Upper lobe of left lung (tissue), 6 donors: ENCODE results near the gene SBF2. TPM values are rescaled to one million over a fixed set of nuclear protein-coding genes. Genes with fewer than 3 reads are reported as not detected.
"Not testable (repeated sequence)": the region's sequence is repeated elsewhere in the genome, so short reads cannot be mapped to it uniquely, and the experiment has no call there.

ENCODE experiments used
- ATAC-seq, 2 donors: fragments of 200-7000 bp; cut with Tn5 transposase; one replicate each; pipeline ENCODE4 v1.9.1; 2022; ENCODE audit warnings: mild to moderate bottlenecking in 2 of 2, moderate library complexity in 2 of 2; ENCODE audit not compliant: low FRiP score in 2 of 2
- DNase-seq, 2 donors: peaks; one replicate each; pipeline ENCODE4 v3.0.0-alpha.2; 2019 to 2020
- H3K27ac ChIP-seq, 4 donors: fragments of 200-600 bp; sonication (generic); one replicate each; pipeline ENCODE4 v1.5.1; 2016 to 2019
- H3K27me3 ChIP-seq, 4 donors: fragments of 200-600 bp; sonication (generic); one replicate each; pipeline ENCODE4 v1.5.1; 2017 to 2019
- H3K36me3 ChIP-seq, 4 donors: fragments of 200-600 bp; sonication (generic); one replicate each; pipeline ENCODE4 v1.5.1; 2016 to 2019
- H3K4me1 ChIP-seq, 4 donors: fragments of 200-600 bp; sonication (generic); one replicate each; pipeline ENCODE4 v1.5.1; 2018 to 2019
- H3K4me3 ChIP-seq, 4 donors: fragments of 200-600 bp; sonication (generic); one replicate each; pipeline ENCODE4 v1.5.1; 2017 to 2019; ENCODE audit warnings: mild to moderate bottlenecking in 2 of 4, moderate library complexity in 1 of 4
- H3K9me3 ChIP-seq, 4 donors: fragments of 200-600 bp; sonication (generic); one replicate each; pipeline ENCODE4 v1.5.1; 2018 to 2019
- EP300 ChIP-seq, 4 donors: sonication (generic); formaldehyde crosslinking; IDR thresholded peaks; one replicate each; pipeline ENCODE4 v1.5.1; 2017; ENCODE audit warnings: antibody characterized with exemption in 4 of 4, control low read depth in 2 of 4
- POLR2A ChIP-seq, 4 donors: fragments of 450-650 bp; IDR thresholded peaks; one replicate each; pipeline ENCODE4 v1.5.1; 2016 to 2017; ENCODE audit warnings: antibody characterized with exemption in 4 of 4, mild to moderate bottlenecking in 2 of 4
- POLR2AphosphoS5 ChIP-seq, 2 donors: sonication (generic); formaldehyde crosslinking; IDR thresholded peaks; one replicate each; pipeline ENCODE4 v1.5.1; 2017; ENCODE audit warnings: antibody characterized with exemption in 2 of 2
- WGBS, 2 donors: methylation state at CpG; one replicate each; pipeline ENCODE4 v1.1.5; 2017 to 2018; 5-methylcytosine and 5-hydroxymethylcytosine counted together
- total RNA-seq, 6 donors: library from RNA; depleted of rRNA in 4 of 6; stranded (reverse); fragments of >200 nt in 4 of 6; gene quantifications; one replicate each; pipeline versions ENCODE4 v1.1.0 to v1.2.1, GENCODE V29; 2016 to 2021
- TF ChIP-seq, protein P1 (sequence below), 6 experiments: fragments of 450-650 bp in 4 of 6; fragments of 200-600 bp in 2 of 6; sonication (generic) in 2 of 6; IDR thresholded peaks; one replicate each; pipeline ENCODE4 v1.5.1; 2016 to 2019; ENCODE audit warnings: antibody characterized with exemption in 6 of 6
- donor health status: DM: no; HTN: no; CAD: no; lungs with moderate emphysema.
- donor health status: DM: no; HTN: yes; CAD: no; lungs with severe emphysema.

SBF2 gene
- total RNA-seq, 6 donors from 2014 or later, result 22.2 to 54.5 (median 41.2) TPM

DNA sequence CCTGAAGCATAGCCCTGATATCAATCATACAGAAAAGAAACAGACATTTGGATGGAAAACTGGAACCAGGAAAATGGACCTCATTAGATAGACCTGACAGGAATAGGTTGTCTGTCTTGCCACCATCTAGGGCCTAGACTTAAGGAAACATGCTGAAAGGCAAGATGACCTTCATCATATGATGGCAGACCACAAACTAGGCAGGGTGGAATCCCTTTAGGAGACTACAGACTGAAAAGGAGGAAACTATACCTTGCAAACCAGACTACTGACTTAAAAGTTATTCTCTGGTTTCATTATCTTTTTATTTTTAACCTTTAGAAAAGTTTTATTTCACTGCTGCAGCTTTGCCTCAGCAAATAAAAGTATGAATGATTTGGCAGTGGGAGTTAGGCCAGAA is 20.3 kb downstream of the SBF2 start:
- Histone ChIP-seq H3K27me3 (no peaks in the 10 kb centered on the region), H3K4me1 (peaks cover 0 to 6% (median 0%) of the 10 kb centered on the region in 4 donors), H3K27ac (no peak overlapping the region), H3K9me3 (no peaks in the 10 kb centered on the region), H3K36me3 (no peaks in the 10 kb centered on the region), H3K4me3 (no peak overlapping the region)
- DNase-seq (no peak), ATAC-seq (no peak)
- TF ChIP-seq POLR2A (IDR thresholded peaks at IDR 0.05) (no peak), POLR2AphosphoS5 (IDR thresholded peaks at IDR 0.05) (no peak), EP300 (IDR thresholded peaks at IDR 0.05) (no peak)
- TF ChIP-seq, protein P1, sequence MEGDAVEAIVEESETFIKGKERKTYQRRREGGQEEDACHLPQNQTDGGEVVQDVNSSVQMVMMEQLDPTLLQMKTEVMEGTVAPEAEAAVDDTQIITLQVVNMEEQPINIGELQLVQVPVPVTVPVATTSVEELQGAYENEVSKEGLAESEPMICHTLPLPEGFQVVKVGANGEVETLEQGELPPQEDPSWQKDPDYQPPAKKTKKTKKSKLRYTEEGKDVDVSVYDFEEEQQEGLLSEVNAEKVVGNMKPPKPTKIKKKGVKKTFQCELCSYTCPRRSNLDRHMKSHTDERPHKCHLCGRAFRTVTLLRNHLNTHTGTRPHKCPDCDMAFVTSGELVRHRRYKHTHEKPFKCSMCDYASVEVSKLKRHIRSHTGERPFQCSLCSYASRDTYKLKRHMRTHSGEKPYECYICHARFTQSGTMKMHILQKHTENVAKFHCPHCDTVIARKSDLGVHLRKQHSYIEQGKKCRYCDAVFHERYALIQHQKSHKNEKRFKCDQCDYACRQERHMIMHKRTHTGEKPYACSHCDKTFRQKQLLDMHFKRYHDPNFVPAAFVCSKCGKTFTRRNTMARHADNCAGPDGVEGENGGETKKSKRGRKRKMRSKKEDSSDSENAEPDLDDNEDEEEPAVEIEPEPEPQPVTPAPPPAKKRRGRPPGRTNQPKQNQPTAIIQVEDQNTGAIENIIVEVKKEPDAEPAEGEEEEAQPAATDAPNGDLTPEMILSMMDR (IDR thresholded peaks at IDR 0.05), result no peak

DNA sequence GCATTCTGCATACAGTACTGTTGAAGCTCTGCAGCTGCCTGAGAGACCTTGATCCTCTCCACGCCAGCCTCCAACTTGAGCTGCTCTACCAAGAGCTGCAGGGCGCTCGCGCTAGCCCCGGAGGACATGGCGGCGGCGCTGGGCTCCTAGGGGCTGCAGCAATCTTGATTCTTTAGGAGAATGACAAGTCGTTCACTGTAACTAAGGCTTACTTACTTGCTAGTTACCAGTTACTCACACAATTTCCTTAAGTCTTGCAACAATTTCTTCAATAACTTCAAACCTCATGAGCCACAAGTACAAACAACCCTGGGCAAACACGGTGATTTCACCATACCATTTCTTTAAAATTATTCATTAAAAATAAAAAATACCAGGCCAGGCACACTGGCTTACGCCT is 21.9 kb downstream of the SBF2 start:
- Histone ChIP-seq H3K27me3 (no peaks in the 10 kb centered on the region), H3K4me1 (peaks cover 0 to 6% (median 0%) of the 10 kb centered on the region in 4 donors), H3K4me3 (no peak overlapping the region), H3K9me3 (no peaks in the 10 kb centered on the region), H3K27ac (no peak overlapping the region), H3K36me3 (no peaks in the 10 kb centered on the region)
- TF ChIP-seq, protein P1 (IDR thresholded peaks at IDR 0.05), result no peak
- no peak for TF ChIP-seq POLR2AphosphoS5 (IDR thresholded peaks at IDR 0.05)
- no peak for TF ChIP-seq POLR2A (IDR thresholded peaks at IDR 0.05)
- no peak for TF ChIP-seq EP300 (IDR thresholded peaks at IDR 0.05)
- DNase-seq (peak in 1 of 2 donors; percentile 66), ATAC-seq (no peak)
- 85 to 89% methylated on average over 3 to 11 of the region's 11 CpGs for WGBS, 2 donors

DNA sequence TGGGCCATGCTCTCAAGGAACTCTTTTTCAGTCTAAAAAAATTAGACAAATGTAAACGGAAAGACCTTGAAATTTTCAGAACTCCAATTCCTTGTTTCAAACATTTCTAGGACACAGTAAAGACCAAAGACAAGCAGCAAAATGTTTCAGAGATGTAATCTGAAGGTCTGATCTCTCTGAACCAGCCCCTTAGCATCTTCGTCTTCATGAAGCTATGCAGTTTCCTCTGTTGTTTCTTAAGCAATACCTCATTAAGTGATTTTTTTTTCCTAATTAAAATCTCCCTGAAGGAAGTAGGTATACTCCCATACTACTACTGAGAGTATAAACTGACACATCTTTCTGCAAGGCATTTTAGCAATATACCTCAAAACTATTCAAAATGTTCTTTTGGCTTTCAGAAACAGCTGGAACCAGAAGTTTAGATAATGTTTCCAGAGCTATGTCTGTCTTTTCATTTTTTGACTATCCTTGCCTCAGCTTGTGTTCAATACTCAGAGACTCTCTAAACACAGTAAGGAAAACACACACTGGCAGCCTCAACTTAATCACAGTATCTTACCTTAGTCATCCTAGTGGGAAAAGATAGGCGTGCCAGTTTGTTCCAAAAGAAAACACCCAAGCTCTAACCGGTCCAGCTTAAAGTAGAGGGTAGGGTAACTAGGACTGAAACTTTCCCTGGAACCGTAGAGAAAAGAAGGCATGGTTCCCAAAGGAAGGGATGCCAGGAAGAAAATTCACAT is 25.1 kb downstream of the SBF2 start:
- H3K9me3 ChIP-seq, result no peaks in the 10 kb centered on the region
- no peak overlapping the region for H3K4me3 ChIP-seq
- H3K4me1 ChIP-seq, result peaks cover 0 to 5% (median 0%) of the 10 kb centered on the region in 4 donors
- WGBS, 2 donors, result 70 to 75% methylated on average over 5 of the region's 5 CpGs
- H3K36me3 ChIP-seq, result no peaks in the 10 kb centered on the region
- TF ChIP-seq, protein P1 (IDR thresholded peaks at IDR 0.05), result no peak
- TF ChIP-seq POLR2AphosphoS5 (IDR thresholded peaks at IDR 0.05) (no peak), POLR2A (IDR thresholded peaks at IDR 0.05) (no peak), EP300 (IDR thresholded peaks at IDR 0.05) (no peak)
- H3K27me3 ChIP-seq, result no peaks in the 10 kb centered on the region
- DNase-seq, result no peak
- H3K27ac ChIP-seq, result no peak overlapping the region
- no peak for ATAC-seq

DNA sequence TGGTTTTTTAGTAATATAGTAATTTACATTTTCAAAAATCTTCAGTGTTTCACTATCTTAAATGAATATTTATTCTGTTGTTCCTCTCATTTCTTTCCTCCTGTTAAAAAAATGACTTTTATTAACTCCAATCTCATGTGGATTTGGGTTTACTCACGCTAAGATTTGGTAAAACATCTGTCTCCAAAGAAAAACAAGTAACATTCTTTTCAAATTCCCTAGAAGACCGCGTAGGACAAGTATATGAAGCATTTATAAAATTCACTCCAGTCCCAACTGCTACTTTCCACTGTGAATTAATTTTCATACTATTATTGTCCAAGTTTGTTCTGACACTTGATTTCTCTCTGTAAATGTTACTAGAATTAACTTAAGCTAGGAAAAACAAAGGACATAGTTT is 26.2 kb downstream of the SBF2 start:
- no peak for DNase-seq
- 90% methylated on average over 3 of the region's 3 CpGs for WGBS, 2 donors
- Histone ChIP-seq H3K36me3 (no peaks in the 10 kb centered on the region), H3K27me3 (no peaks in the 10 kb centered on the region), H3K4me1 (peaks cover 0 to 6% (median 0%) of the 10 kb centered on the region in 4 donors), H3K27ac (no peak overlapping the region), H3K9me3 (no peaks in the 10 kb centered on the region), H3K4me3 (no peak overlapping the region)
- TF ChIP-seq EP300 (IDR thresholded peaks at IDR 0.05) (no peak), POLR2A (IDR thresholded peaks at IDR 0.05) (no peak), POLR2AphosphoS5 (IDR thresholded peaks at IDR 0.05) (no peak)
- ATAC-seq, result no peak

DNA sequence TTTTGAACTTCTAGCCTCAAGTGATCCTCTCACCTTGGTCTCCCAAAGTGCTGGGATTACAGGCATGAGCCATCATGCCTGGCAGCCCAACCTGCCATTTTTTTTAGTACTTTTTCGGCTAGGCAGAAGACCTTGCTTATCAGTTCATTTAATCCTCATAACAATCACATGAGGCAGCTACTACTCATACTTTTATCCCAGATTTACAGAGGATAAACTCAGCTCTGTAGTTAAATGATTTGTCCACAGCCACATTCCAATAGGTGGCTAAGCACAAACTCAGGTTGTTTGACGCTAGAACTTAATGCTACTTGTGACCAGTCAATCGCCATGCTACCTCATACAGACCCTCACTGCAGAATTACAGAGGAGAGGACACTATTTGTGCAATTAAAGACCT is 28.1 kb downstream of the SBF2 start:
- Histone ChIP-seq H3K27ac (no peak overlapping the region), H3K36me3 (no peaks in the 10 kb centered on the region), H3K4me3 (no peak overlapping the region), H3K9me3 (no peaks in the 10 kb centered on the region), H3K27me3 (no peaks in the 10 kb centered on the region), H3K4me1 (peaks cover 0 to 6% (median 0%) of the 10 kb centered on the region in 4 donors)
- WGBS, 2 donors, result 98% methylated on average over 3 of the region's 3 CpGs
- ATAC-seq (no peak), DNase-seq (no peak)
- TF ChIP-seq, protein P1 (IDR thresholded peaks at IDR 0.05), result no peak
- TF ChIP-seq POLR2A (IDR thresholded peaks at IDR 0.05) (no peak), POLR2AphosphoS5 (IDR thresholded peaks at IDR 0.05) (no peak), EP300 (IDR thresholded peaks at IDR 0.05) (no peak)

DNA sequence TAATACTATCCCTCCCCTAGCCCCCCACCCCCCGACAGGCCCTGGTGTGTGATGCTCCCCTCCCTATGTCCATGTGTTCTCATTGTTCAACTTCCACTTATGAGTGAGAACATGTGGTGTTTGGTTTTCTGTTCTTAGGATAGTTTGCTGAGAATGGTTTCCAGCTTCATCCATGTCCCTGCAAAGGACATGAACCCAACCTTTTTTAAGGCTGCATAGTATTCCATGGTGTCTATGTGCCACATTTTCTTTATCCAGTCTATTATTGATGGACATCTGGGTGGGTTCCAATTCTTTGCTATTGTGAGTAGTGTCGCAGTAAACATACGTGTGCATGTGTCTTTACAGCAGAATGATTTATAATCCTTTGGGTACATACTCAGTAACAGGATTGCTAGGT is 29.3 kb downstream of the SBF2 start:
- not testable (repeated sequence) for ATAC-seq, H3K36me3 ChIP-seq, DNase-seq, H3K4me1 ChIP-seq, H3K27me3 ChIP-seq, H3K9me3 ChIP-seq, H3K4me3 ChIP-seq, H3K27ac ChIP-seq
- 91 to 94% methylated on average over 3 of the region's 3 CpGs for WGBS, 2 donors
